Measurements from ENCODE around the gene EXT2. TPM values are rescaled to one million over a fixed set of nuclear protein-coding genes. Genes with fewer than 3 reads are reported as not detected.

The EXT2 gene
- total and polyA plus RNA-seq, 10 of the 15 experiments (the other 5 are each of a cell fraction or from before 2014, with no cell fraction given) = 3.8 to 31.4 (median 17.9) TPM

DNA sequence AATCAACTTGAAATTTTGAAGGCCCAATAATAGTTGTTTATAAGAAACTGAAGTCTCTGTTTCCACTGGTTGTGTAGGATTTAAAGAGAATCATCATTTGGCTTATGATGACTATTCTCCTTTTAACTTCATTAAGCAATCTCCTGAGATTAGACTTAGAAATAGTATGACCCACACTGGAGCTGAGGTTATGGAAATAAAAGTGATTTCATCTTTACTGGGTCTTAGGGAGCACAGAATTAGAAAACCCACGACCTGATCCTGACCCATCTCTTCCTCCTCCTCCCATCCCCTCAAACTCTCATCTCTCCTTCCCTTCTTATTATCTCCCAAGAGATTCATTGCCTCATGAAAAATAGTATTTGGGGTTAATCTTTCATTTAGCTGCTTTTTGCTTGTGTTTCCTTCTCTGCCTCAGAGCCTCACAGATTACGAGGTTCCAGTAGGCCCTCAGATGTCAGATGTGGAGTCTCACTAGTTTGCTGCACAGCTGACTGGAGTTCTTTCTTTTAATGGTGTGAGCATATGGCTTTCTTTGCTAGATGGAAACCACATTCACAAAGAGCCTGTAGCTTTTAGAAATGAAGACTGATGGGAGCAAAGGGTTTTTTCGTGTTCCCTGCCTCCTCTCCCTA is 129.5 kb downstream of the EXT2 start:
- SMC1A ChIA-PET (ENCODE audit: uncharacterized antibody, unreplicated experiment) = interaction anchor here (0.7 to 1.4 kb wide), 3 partner anchors 9 to 28 kb away, joined by 3 read pairs; no protein-coding TSS in a partner anchor
- RAD21 ChIA-PET (ENCODE audit: unreplicated experiment) = no interaction called here
- CTCF ChIA-PET = no interaction called here
- WGBS (ENCODE audit: insufficient coverage, insufficient replicate concordance, low lambda C conversion rate, missing lambda C conversion rate) = 62% methylated on average over 3 of the region's 3 CpGs
- Histone ChIP-seq H3K4me2 (ENCODE audit: control insufficient read depth, insufficient read depth) (no peak overlapping the region), H3K9ac (ENCODE audit: control insufficient read depth, insufficient read depth, low read length) (no peak overlapping the region), H3K4me3 (no peak overlapping the region), H3K79me2 (ENCODE audit: control insufficient read depth, insufficient read depth, low read length) (no peaks in the 10 kb centered on the region), H4K20me1 (ENCODE audit: control insufficient read depth, insufficient read depth) (no peaks in the 10 kb centered on the region), H3K36me3 (ENCODE audit: control insufficient read depth in 2 of 2, insufficient read depth in 2 of 2, low read length in 1 of 2) (no peaks in the 10 kb centered on the region; a peak in 1 of 4 replicates), H3K27me3 (replicated peaks in 1 of 2; ENCODE audit: control insufficient read depth in 2 of 2, insufficient read depth in 2 of 2, low read length in 1 of 2) (no peaks in the 10 kb centered on the region), H3K4me1 (ENCODE audit: control insufficient read depth, insufficient read depth, low read length) (no peaks in the 10 kb centered on the region), H3K9me3 (replicated peaks; ENCODE audit: control insufficient read depth, insufficient read depth, low read length) (no peaks in the 10 kb centered on the region), H3K27ac (ENCODE audit: control insufficient read depth, insufficient read depth) (no peak overlapping the region), H2AFZ (ENCODE audit: control insufficient read depth, low read depth, low read length) (no peak overlapping the region)
- DNase-seq (ENCODE audit: low read depth, low spot score) = no peak
- intact Hi-C loops (cut with micrococcal nuclease; ENCODE audit: unreplicated experiment) = no loop called here
- TF ChIP-seq, protein P1, sequence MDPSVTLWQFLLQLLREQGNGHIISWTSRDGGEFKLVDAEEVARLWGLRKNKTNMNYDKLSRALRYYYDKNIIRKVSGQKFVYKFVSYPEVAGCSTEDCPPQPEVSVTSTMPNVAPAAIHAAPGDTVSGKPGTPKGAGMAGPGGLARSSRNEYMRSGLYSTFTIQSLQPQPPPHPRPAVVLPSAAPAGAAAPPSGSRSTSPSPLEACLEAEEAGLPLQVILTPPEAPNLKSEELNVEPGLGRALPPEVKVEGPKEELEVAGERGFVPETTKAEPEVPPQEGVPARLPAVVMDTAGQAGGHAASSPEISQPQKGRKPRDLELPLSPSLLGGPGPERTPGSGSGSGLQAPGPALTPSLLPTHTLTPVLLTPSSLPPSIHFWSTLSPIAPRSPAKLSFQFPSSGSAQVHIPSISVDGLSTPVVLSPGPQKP (IDR thresholded peaks at IDR 0.05; ENCODE audit: low read depth, low read length) = no peak
- no peak for TF ChIP-seq SMAD5 (IDR thresholded peaks at IDR 0.05; ENCODE audit: low read depth)
- TF ChIP-seq, protein P2, sequence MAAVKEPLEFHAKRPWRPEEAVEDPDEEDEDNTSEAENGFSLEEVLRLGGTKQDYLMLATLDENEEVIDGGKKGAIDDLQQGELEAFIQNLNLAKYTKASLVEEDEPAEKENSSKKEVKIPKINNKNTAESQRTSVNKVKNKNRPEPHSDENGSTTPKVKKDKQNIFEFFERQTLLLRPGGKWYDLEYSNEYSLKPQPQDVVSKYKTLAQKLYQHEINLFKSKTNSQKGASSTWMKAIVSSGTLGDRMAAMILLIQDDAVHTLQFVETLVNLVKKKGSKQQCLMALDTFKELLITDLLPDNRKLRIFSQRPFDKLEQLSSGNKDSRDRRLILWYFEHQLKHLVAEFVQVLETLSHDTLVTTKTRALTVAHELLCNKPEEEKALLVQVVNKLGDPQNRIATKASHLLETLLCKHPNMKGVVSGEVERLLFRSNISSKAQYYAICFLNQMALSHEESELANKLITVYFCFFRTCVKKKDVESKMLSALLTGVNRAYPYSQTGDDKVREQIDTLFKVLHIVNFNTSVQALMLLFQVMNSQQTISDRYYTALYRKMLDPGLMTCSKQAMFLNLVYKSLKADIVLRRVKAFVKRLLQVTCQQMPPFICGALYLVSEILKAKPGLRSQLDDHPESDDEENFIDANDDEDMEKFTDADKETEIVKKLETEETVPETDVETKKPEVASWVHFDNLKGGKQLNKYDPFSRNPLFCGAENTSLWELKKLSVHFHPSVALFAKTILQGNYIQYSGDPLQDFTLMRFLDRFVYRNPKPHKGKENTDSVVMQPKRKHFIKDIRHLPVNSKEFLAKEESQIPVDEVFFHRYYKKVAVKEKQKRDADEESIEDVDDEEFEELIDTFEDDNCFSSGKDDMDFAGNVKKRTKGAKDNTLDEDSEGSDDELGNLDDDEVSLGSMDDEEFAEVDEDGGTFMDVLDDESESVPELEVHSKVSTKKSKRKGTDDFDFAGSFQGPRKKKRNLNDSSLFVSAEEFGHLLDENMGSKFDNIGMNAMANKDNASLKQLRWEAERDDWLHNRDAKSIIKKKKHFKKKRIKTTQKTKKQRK (IDR thresholded peaks at IDR 0.05; ENCODE audit: low read depth, low read length) = no peak
- TF ChIP-seq IRF4 (IDR thresholded peaks at IDR 0.05; ENCODE audit: low read depth, low read length) = no peak
- ATAC-seq = no peak
- POLR2A ChIA-PET = no interaction called here
- no TSS peak for BruUV-seq (replicated peaks)
- in situ Hi-C loops (cut with MboI) = no loop called here
- FAIRE-seq = no peak

All from GM12878 (cell line).